Measurements from ENCODE around the gene ZEB2.

The ZEB2 gene

GRCh38 chr2:144526831-144527230, 6.9 kb upstream of the ZEB2 start:
- DNase-seq = no peak

GRCh38 chr2:144524118-144525009, 4.4 kb upstream of the ZEB2 start:
- no peak for DNase-seq

- DNase-seq = no peak
Measured at GRCh38 chr2:144523596-144524117, 3.7 kb upstream of the ZEB2 start.

- no peak for DNase-seq
Measured at GRCh38 chr2:144522897-144523595, 3.1 kb upstream of the ZEB2 start.

- no peak for DNase-seq
Measured at GRCh38 chr2:144522176-144522896, 2.4 kb upstream of the ZEB2 start.

GRCh38 chr2:144521686-144522085, 1.8 kb upstream of the ZEB2 start:
- DNase-seq = no peak

GRCh38 chr2:144520756-144521487, 1.0 kb upstream of the ZEB2 start:
- no peak for DNase-seq

GRCh38 chr2:144519597-144519933, 354 bp downstream of the ZEB2 start:
- DNase-seq = no peak

GRCh38 chr2:144518748-144519596, 947 bp downstream of the ZEB2 start:
- DNase-seq = no peak

GRCh38 chr2:144517866-144518747, 1.8 kb downstream of the ZEB2 start:
- DNase-seq = no peak

GRCh38 chr2:144516981-144517865, 2.7 kb downstream of the ZEB2 start:
- DNase-seq = no peak

GRCh38 chr2:144516411-144516980, 3.4 kb downstream of the ZEB2 start:
- no peak for DNase-seq

- no peak for DNase-seq
Measured at GRCh38 chr2:144515696-144516410, 4.1 kb downstream of the ZEB2 start.

GRCh38 chr2:144515099-144515695, 4.7 kb downstream of the ZEB2 start:
- DNase-seq = no peak

- DNase-seq = no peak
Measured at GRCh38 chr2:144514616-144515091, 5.3 kb downstream of the ZEB2 start.

- no peak for DNase-seq
Measured at GRCh38 chr2:144513388-144514101, 6.4 kb downstream of the ZEB2 start.

GRCh38 chr2:144512891-144513351, 7.0 kb downstream of the ZEB2 start:
- no peak for DNase-seq
